Measurements from ENCODE around the gene SLC38A9. TPM values are rescaled to one million over a fixed set of nuclear protein-coding genes. Genes with fewer than 3 reads are reported as not detected.

The SLC38A9 gene
- total and polyA plus RNA-seq, 7 experiments from 2014 or later: 12.2 to 32.6 (median 22.2) TPM

GRCh38 chr5:55650386-55650785, 61.7 kb downstream of the SLC38A9 start:
- ChIA-PET CTCF (interaction anchor here (1.1 kb wide), 1 partner anchor 41 kb away, joined by 3 read pairs; no protein-coding TSS in a partner anchor), POLR2A (interaction anchor here (0.8 to 1.4 kb wide), 6 partner anchors 11 to 343 kb away, joined by 3 to 5 read pairs (median 3); partner anchors contain the start of genes DHX29 and MTREX)
- Mint-ChIP-seq H3K36me3 (peaks cover 0 to 38% (median 9%) of the 10 kb centered on the region in 5 donors), H3K9me3 (no peaks in the 10 kb centered on the region), H3K4me1 (peaks cover 2 to 44% (median 33%) of the 10 kb centered on the region in 7 donors), H3K27me3 (no peaks in the 10 kb centered on the region), H3K27ac (peak overlapping the region; percentile 60 to 93 (median 74)), H3K4me3 (peak overlapping the region in 9 of 10 donors; percentile 2 to 83 (median 50))
- peak; percentile 84 for ATAC-seq
- DNase-seq: peak in 7 of 9 donors; percentile 27 to 76 (median 65)
- no peak overlapping the region for H3K27ac ChIP-seq (ENCODE audit: low read depth, low read length)
- no peak overlapping the region for H3K4me3 ChIP-seq (ENCODE audit: low read length)
- no peaks in the 10 kb centered on the region for H3K27me3 ChIP-seq (ENCODE audit: control insufficient read depth in 2 of 2, insufficient read depth in 2 of 2, low read length in 2 of 2)
- H3K36me3 ChIP-seq (ENCODE audit: control insufficient read depth in 2 of 3, insufficient read depth in 3 of 3, low read length in 3 of 3): no peaks in the 10 kb centered on the region
- intact Hi-C loops (cut with micrococcal nuclease): loop anchor here (1.0 to 2.0 kb wide), 4 partner anchors 16 to 116 kb away; partner anchors contain the start of gene PLPP1 (in 1 of the 2)
- H3K4me1 ChIP-seq (ENCODE audit: control insufficient read depth in 2 of 2, insufficient read depth in 2 of 2, low read length in 2 of 2): peaks cover 0 to 22% of the 10 kb centered on the region in 2 donors
- no peaks in the 10 kb centered on the region for H3K9me3 ChIP-seq (ENCODE audit: control insufficient read depth in 2 of 3, low read length in 3 of 3)

GRCh38 chr5:55649963-55650362, 62.2 kb downstream of the SLC38A9 start:
- ChIA-PET POLR2A (interaction anchor here (0.8 to 1.4 kb wide), 6 partner anchors 10 to 342 kb away, joined by 3 to 5 read pairs (median 3); partner anchors contain the start of genes DHX29 and MTREX), CTCF (interaction anchor here (1.1 kb wide), 1 partner anchor 42 kb away, joined by 3 read pairs; no protein-coding TSS in a partner anchor)
- Histone ChIP-seq H3K4me1 (ENCODE audit: control insufficient read depth in 2 of 2, insufficient read depth in 2 of 2, low read length in 2 of 2) (peaks cover 0 to 22% of the 10 kb centered on the region in 2 donors), H3K4me3 (ENCODE audit: low read length) (no peak overlapping the region), H3K9me3 (ENCODE audit: control insufficient read depth in 2 of 3, low read length in 3 of 3) (no peaks in the 10 kb centered on the region), H3K27ac (ENCODE audit: low read depth, low read length) (no peak overlapping the region), H3K27me3 (ENCODE audit: control insufficient read depth in 2 of 2, insufficient read depth in 2 of 2, low read length in 2 of 2) (no peaks in the 10 kb centered on the region), H3K36me3 (ENCODE audit: control insufficient read depth in 2 of 3, insufficient read depth in 3 of 3, low read length in 3 of 3) (peaks cover 0 to 4% (median 0%) of the 10 kb centered on the region in 3 experiments)
- H3K4me3 Mint-ChIP-seq: peak overlapping the region in 8 of 10 donors; percentile 2 to 83 (median 51)
- peaks cover 0 to 42% (median 13%) of the 10 kb centered on the region in 5 donors for H3K36me3 Mint-ChIP-seq
- peak; percentile 12 for ATAC-seq
- H3K9me3 Mint-ChIP-seq: no peaks in the 10 kb centered on the region
- peaks cover 2 to 44% (median 33%) of the 10 kb centered on the region in 7 donors for H3K4me1 Mint-ChIP-seq
- DNase-seq: no peak
- H3K27ac Mint-ChIP-seq: peak overlapping the region; percentile 14 to 93 (median 68)
- H3K27me3 Mint-ChIP-seq: no peaks in the 10 kb centered on the region
- intact Hi-C loops (cut with micrococcal nuclease): loop anchor here (1.0 to 2.0 kb wide), 4 partner anchors 15 to 116 kb away; partner anchors contain the start of gene PLPP1 (in 1 of the 2)

- DNase-seq: no peak
- Histone ChIP-seq H3K4me3 (ENCODE audit: low read length) (no peak overlapping the region), H3K27me3 (ENCODE audit: control insufficient read depth in 2 of 2, insufficient read depth in 2 of 2, low read length in 2 of 2) (no peaks in the 10 kb centered on the region), H3K27ac (ENCODE audit: low read depth, low read length) (no peak overlapping the region), H3K36me3 (ENCODE audit: control insufficient read depth in 2 of 3, insufficient read depth in 3 of 3, low read length in 3 of 3) (peaks cover 0 to 8% (median 0%) of the 10 kb centered on the region in 3 experiments), H3K9me3 (ENCODE audit: control insufficient read depth in 2 of 3, low read length in 3 of 3) (no peaks in the 10 kb centered on the region), H3K4me1 (ENCODE audit: control insufficient read depth in 2 of 2, insufficient read depth in 2 of 2, low read length in 2 of 2) (peaks cover 0 to 8% of the 10 kb centered on the region in 2 donors)
- Mint-ChIP-seq H3K27me3 (no peaks in the 10 kb centered on the region), H3K9me3 (peaks cover 0 to 3% (median 0%) of the 10 kb centered on the region in 11 donors), H3K36me3 (peaks cover 6 to 46% (median 32%) of the 10 kb centered on the region in 5 donors), H3K4me3 (no peak overlapping the region), H3K27ac (peak overlapping the region in 1 of 9 donors; percentile 9), H3K4me1 (peaks cover 0 to 20% (median 16%) of the 10 kb centered on the region in 7 donors)
- ATAC-seq: no peak
- ChIA-PET CTCF (no interaction called here), POLR2A (no interaction called here)
- intact Hi-C loops (cut with micrococcal nuclease): no loop called here
Observed at GRCh38 chr5:55645304-55645703, 66.8 kb downstream of the SLC38A9 start.

GRCh38 chr5:55638455-55638854, 73.7 kb downstream of the SLC38A9 start:
- no peak for ATAC-seq
- H3K27ac ChIP-seq (ENCODE audit: low read depth, low read length): no peak overlapping the region
- H3K4me3 ChIP-seq (ENCODE audit: low read length): no peak overlapping the region
- H3K9me3 ChIP-seq (ENCODE audit: control insufficient read depth in 2 of 3, low read length in 3 of 3): no peaks in the 10 kb centered on the region
- peaks cover 10 to 47% (median 25%) of the 10 kb centered on the region in 5 donors for H3K36me3 Mint-ChIP-seq
- H3K4me3 Mint-ChIP-seq: no peak overlapping the region
- no peaks in the 10 kb centered on the region for H3K27me3 ChIP-seq (ENCODE audit: control insufficient read depth in 2 of 2, insufficient read depth in 2 of 2, low read length in 2 of 2)
- no peak overlapping the region for H3K27ac Mint-ChIP-seq
- peaks cover 0 to 3% (median 3%) of the 10 kb centered on the region in 3 experiments for H3K36me3 ChIP-seq (ENCODE audit: control insufficient read depth in 2 of 3, insufficient read depth in 3 of 3, low read length in 3 of 3)
- intact Hi-C loops (cut with micrococcal nuclease): no loop called here
- DNase-seq: no peak
- no peaks in the 10 kb centered on the region for H3K4me1 ChIP-seq (ENCODE audit: control insufficient read depth in 2 of 2, insufficient read depth in 2 of 2, low read length in 2 of 2)
- H3K27me3 Mint-ChIP-seq: no peaks in the 10 kb centered on the region
- ChIA-PET CTCF (no interaction called here), POLR2A (interaction anchor here (0.8 kb wide), 1 partner anchor 11 kb away, joined by 3 read pairs; no protein-coding TSS in a partner anchor)
- peaks cover 0 to 17% (median 12%) of the 10 kb centered on the region in 7 donors for H3K4me1 Mint-ChIP-seq
- H3K9me3 Mint-ChIP-seq: no peaks in the 10 kb centered on the region

GRCh38 chr5:55638051-55638450, 74.1 kb downstream of the SLC38A9 start:
- CTCF ChIA-PET: no interaction called here

GRCh38 chr5:55636683-55637082, 75.4 kb downstream of the SLC38A9 start:
- Mint-ChIP-seq H3K4me3 (no peak overlapping the region), H3K27me3 (no peaks in the 10 kb centered on the region), H3K4me1 (peaks cover 0 to 18% (median 12%) of the 10 kb centered on the region in 7 donors), H3K9me3 (no peaks in the 10 kb centered on the region), H3K27ac (peak overlapping the region in 2 of 9 donors; percentile 4 to 77), H3K36me3 (peaks cover 10 to 45% (median 17%) of the 10 kb centered on the region in 5 donors)
- POLR2A ChIA-PET: interaction anchor here (0.8 to 1.0 kb wide), 2 partner anchors 13 to 18 kb away, joined by 3 read pairs; no protein-coding TSS in a partner anchor
- CTCF ChIA-PET: no interaction called here
- Histone ChIP-seq H3K4me1 (ENCODE audit: control insufficient read depth in 2 of 2, insufficient read depth in 2 of 2, low read length in 2 of 2) (no peaks in the 10 kb centered on the region), H3K9me3 (ENCODE audit: control insufficient read depth in 2 of 3, low read length in 3 of 3) (no peaks in the 10 kb centered on the region), H3K27me3 (ENCODE audit: control insufficient read depth in 2 of 2, insufficient read depth in 2 of 2, low read length in 2 of 2) (no peaks in the 10 kb centered on the region), H3K4me3 (ENCODE audit: low read length) (no peak overlapping the region), H3K36me3 (ENCODE audit: control insufficient read depth in 2 of 3, insufficient read depth in 3 of 3, low read length in 3 of 3) (peaks cover 0 to 5% (median 0%) of the 10 kb centered on the region in 3 experiments), H3K27ac (ENCODE audit: low read depth, low read length) (no peak overlapping the region)
- DNase-seq (no peak), ATAC-seq (no peak)
- intact Hi-C loops (cut with micrococcal nuclease): no loop called here

More at GRCh38 chr5:55638051-55638450, 74.1 kb downstream of the SLC38A9 start:
- Histone ChIP-seq H3K9me3 (ENCODE audit: control insufficient read depth in 2 of 3, low read length in 3 of 3) (no peaks in the 10 kb centered on the region), H3K4me3 (ENCODE audit: low read length) (no peak overlapping the region), H3K4me1 (ENCODE audit: control insufficient read depth in 2 of 2, insufficient read depth in 2 of 2, low read length in 2 of 2) (no peaks in the 10 kb centered on the region), H3K27me3 (ENCODE audit: control insufficient read depth in 2 of 2, insufficient read depth in 2 of 2, low read length in 2 of 2) (no peaks in the 10 kb centered on the region), H3K36me3 (ENCODE audit: control insufficient read depth in 2 of 3, insufficient read depth in 3 of 3, low read length in 3 of 3) (peaks cover 0 to 5% (median 3%) of the 10 kb centered on the region in 3 experiments), H3K27ac (ENCODE audit: low read depth, low read length) (no peak overlapping the region)
- Mint-ChIP-seq H3K36me3 (peaks cover 10 to 51% (median 25%) of the 10 kb centered on the region in 5 donors), H3K4me1 (peaks cover 0 to 18% (median 12%) of the 10 kb centered on the region in 7 donors), H3K27me3 (no peaks in the 10 kb centered on the region), H3K9me3 (no peaks in the 10 kb centered on the region), H3K27ac (no peak overlapping the region), H3K4me3 (no peak overlapping the region)
- no peak for DNase-seq
- intact Hi-C loops (cut with micrococcal nuclease): no loop called here
- no peak for ATAC-seq
- POLR2A ChIA-PET: interaction anchor here (0.8 kb wide), 1 partner anchor 11 kb away, joined by 3 read pairs; no protein-coding TSS in a partner anchor

Measured in naive thymus-derived CD4-positive, alpha-beta T cell (primary cell).